Upper lobe of left lung (tissue), 6 donors: ENCODE results near the gene HAUS3. TPM values are rescaled to one million over a fixed set of nuclear protein-coding genes. Genes with fewer than 3 reads are reported as not detected.
"Not testable (repeated sequence)": the region's sequence is repeated elsewhere in the genome, so short reads cannot be mapped to it uniquely, and the experiment has no call there.

Experiments used
- ATAC-seq, 2 donors: fragments of 200-7000 bp; cut with Tn5 transposase; one replicate each; pipeline ENCODE4 v1.9.1; 2022; ENCODE audit warnings: mild to moderate bottlenecking in 2 of 2, moderate library complexity in 2 of 2; ENCODE audit not compliant: low FRiP score in 2 of 2
- DNase-seq, 2 donors: peaks; one replicate each; pipeline ENCODE4 v3.0.0-alpha.2; 2019 to 2020
- H3K27ac ChIP-seq, 4 donors: fragments of 200-600 bp; sonication (generic); one replicate each; pipeline ENCODE4 v1.5.1; 2016 to 2019
- H3K27me3 ChIP-seq, 4 donors: fragments of 200-600 bp; sonication (generic); one replicate each; pipeline ENCODE4 v1.5.1; 2017 to 2019
- H3K36me3 ChIP-seq, 4 donors: fragments of 200-600 bp; sonication (generic); one replicate each; pipeline ENCODE4 v1.5.1; 2016 to 2019
- H3K4me1 ChIP-seq, 4 donors: fragments of 200-600 bp; sonication (generic); one replicate each; pipeline ENCODE4 v1.5.1; 2018 to 2019
- H3K4me3 ChIP-seq, 4 donors: fragments of 200-600 bp; sonication (generic); one replicate each; pipeline ENCODE4 v1.5.1; 2017 to 2019; ENCODE audit warnings: mild to moderate bottlenecking in 2 of 4, moderate library complexity in 1 of 4
- H3K9me3 ChIP-seq, 4 donors: fragments of 200-600 bp; sonication (generic); one replicate each; pipeline ENCODE4 v1.5.1; 2018 to 2019
- CTCF ChIP-seq, 6 experiments: fragments of 450-650 bp in 4 of 6; fragments of 200-600 bp in 2 of 6; sonication (generic) in 2 of 6; IDR thresholded peaks; one replicate each; pipeline ENCODE4 v1.5.1; 2016 to 2019; ENCODE audit warnings: antibody characterized with exemption in 6 of 6
- EP300 ChIP-seq, 4 donors: sonication (generic); formaldehyde crosslinking; IDR thresholded peaks; one replicate each; pipeline ENCODE4 v1.5.1; 2017; ENCODE audit warnings: antibody characterized with exemption in 4 of 4, control low read depth in 2 of 4
- POLR2A ChIP-seq, 4 donors: fragments of 450-650 bp; IDR thresholded peaks; one replicate each; pipeline ENCODE4 v1.5.1; 2016 to 2017; ENCODE audit warnings: antibody characterized with exemption in 4 of 4, mild to moderate bottlenecking in 2 of 4
- POLR2AphosphoS5 ChIP-seq, 2 donors: sonication (generic); formaldehyde crosslinking; IDR thresholded peaks; one replicate each; pipeline ENCODE4 v1.5.1; 2017; ENCODE audit warnings: antibody characterized with exemption in 2 of 2
- WGBS, 2 donors: methylation state at CpG; one replicate each; pipeline ENCODE4 v1.1.5; 2017 to 2018; 5-methylcytosine and 5-hydroxymethylcytosine counted together
- total RNA-seq, 6 donors: library from RNA; depleted of rRNA in 4 of 6; stranded (reverse); fragments of >200 nt in 4 of 6; gene quantifications; one replicate each; pipeline versions ENCODE4 v1.1.0 to v1.2.1, GENCODE V29; 2016 to 2021
- donor health status: DM: no; HTN: no; CAD: no; lungs with moderate emphysema.
- donor health status: DM: no; HTN: yes; CAD: no; lungs with severe emphysema.

HAUS3 gene
- total RNA-seq, 6 donors from 2014 or later: 8.2 to 21.0 (median 12.5) TPM

- no peak for ATAC-seq
- no peaks in the 10 kb centered on the region for H3K9me3 ChIP-seq
- TF ChIP-seq POLR2AphosphoS5 (IDR thresholded peaks at IDR 0.05): no peak
- TF ChIP-seq CTCF (IDR thresholded peaks at IDR 0.05): no peak
- TF ChIP-seq EP300 (IDR thresholded peaks at IDR 0.05): no peak
- TF ChIP-seq POLR2A (IDR thresholded peaks at IDR 0.05): no peak
- H3K4me1 ChIP-seq: no peaks in the 10 kb centered on the region
- 90% methylated on average over 2 of the region's 2 CpGs for WGBS, 2 donors
- H3K27ac ChIP-seq: no peak overlapping the region
- H3K4me3 ChIP-seq: no peak overlapping the region
- peaks cover 0 to 22% (median 9%) of the 10 kb centered on the region in 4 donors for H3K36me3 ChIP-seq
- H3K27me3 ChIP-seq: no peaks in the 10 kb centered on the region
- DNase-seq: no peak
Observed at GRCh38 chr4:2226261-2226660, 15.7 kb downstream of the HAUS3 start.

GRCh38 chr4:2222838-2223237 is 19.1 kb downstream of the HAUS3 start:
- DNase-seq (no peak), ATAC-seq (no peak)

GRCh38 chr4:2221378-2221777 is 20.5 kb downstream of the HAUS3 start:
- DNase-seq, H3K4me1 ChIP-seq, ATAC-seq, H3K27ac ChIP-seq, H3K27me3 ChIP-seq, H3K9me3 ChIP-seq, H3K4me3 ChIP-seq: not testable (repeated sequence)
- peaks cover 0 to 11% (median 5%) of the 10 kb centered on the region in 4 donors for H3K36me3 ChIP-seq
- WGBS, 2 donors: 76 to 87% methylated on average over 4 of the region's 4 CpGs

More at GRCh38 chr4:2222838-2223237, 19.1 kb downstream of the HAUS3 start:
- Histone ChIP-seq H3K36me3 (peaks cover 0 to 16% (median 7%) of the 10 kb centered on the region in 4 donors), H3K4me1 (peaks cover 0 to 5% (median 0%) of the 10 kb centered on the region in 4 donors), H3K9me3 (no peaks in the 10 kb centered on the region), H3K27ac (no peak overlapping the region), H3K27me3 (no peaks in the 10 kb centered on the region), H3K4me3 (no peak overlapping the region)
- no peak for TF ChIP-seq POLR2AphosphoS5 (IDR thresholded peaks at IDR 0.05)
- TF ChIP-seq CTCF (IDR thresholded peaks at IDR 0.05): no peak
- no peak for TF ChIP-seq POLR2A (IDR thresholded peaks at IDR 0.05)
- TF ChIP-seq EP300 (IDR thresholded peaks at IDR 0.05): no peak
- WGBS, 2 donors: 86% methylated on average over 2 of the region's 2 CpGs

GRCh38 chr4:2220016-2220630 is 21.8 kb downstream of the HAUS3 start:
- no peak overlapping the region for H3K4me3 ChIP-seq
- peak in 1 of 2 donors; percentile 68 for DNase-seq
- H3K36me3 ChIP-seq: peaks cover 0 to 11% (median 5%) of the 10 kb centered on the region in 4 donors
- peak; percentile 80 to 88 for ATAC-seq
- peak; percentile 68 to 85 (median 76) for TF ChIP-seq CTCF (IDR thresholded peaks at IDR 0.05)
- TF ChIP-seq POLR2AphosphoS5 (IDR thresholded peaks at IDR 0.05): no peak
- peaks cover 0 to 5% (median 0%) of the 10 kb centered on the region in 4 donors for H3K4me1 ChIP-seq
- no peaks in the 10 kb centered on the region for H3K27me3 ChIP-seq
- no peaks in the 10 kb centered on the region for H3K9me3 ChIP-seq
- WGBS, 2 donors: 13 to 15% methylated on average over 10 of the region's 10 CpGs
- no peak overlapping the region for H3K27ac ChIP-seq

GRCh38 chr4:2219233-2219760 is 22.6 kb downstream of the HAUS3 start:
- peaks cover 0 to 11% (median 5%) of the 10 kb centered on the region in 4 donors for H3K36me3 ChIP-seq
- WGBS, 2 donors: 89 to 96% methylated on average over 6 of the region's 6 CpGs
- DNase-seq: no peak
- no peak for ATAC-seq
- H3K27ac ChIP-seq: no peak overlapping the region
- peaks cover 0 to 5% (median 0%) of the 10 kb centered on the region in 4 donors for H3K4me1 ChIP-seq
- TF ChIP-seq EP300 (IDR thresholded peaks at IDR 0.05) (no peak), POLR2AphosphoS5 (IDR thresholded peaks at IDR 0.05) (no peak), CTCF (IDR thresholded peaks at IDR 0.05) (no peak), POLR2A (IDR thresholded peaks at IDR 0.05) (no peak)
- H3K9me3 ChIP-seq: no peaks in the 10 kb centered on the region
- H3K27me3 ChIP-seq: no peaks in the 10 kb centered on the region
- no peak overlapping the region for H3K4me3 ChIP-seq
